ENCODE data around the gene GGNBP2.
A peak's percentile ranks its signal among the peaks of the same experiment; 100 is the strongest.

GGNBP2 gene

GRCh38 chr17:36592716-36593321 is 48.1 kb downstream of the GGNBP2 start:
- no peak for TF ChIP-seq CTCF (IDR thresholded peaks at IDR 0.05; ENCODE audit: unreplicated experiment in 3 of 3)
- peaks cover 25% of the 10 kb centered on the region for H3K4me1 Mint-ChIP-seq
- peaks cover 21% of the 10 kb centered on the region for H3K36me3 Mint-ChIP-seq (ENCODE audit: low read depth)
- H3K27ac Mint-ChIP-seq = peak overlapping the region in 1 of 3 experiments; percentile 84
- H3K27me3 Mint-ChIP-seq (ENCODE audit: low read depth) = no peaks in the 10 kb centered on the region
- no peaks in the 10 kb centered on the region for H3K9me3 Mint-ChIP-seq
- H3K4me3 Mint-ChIP-seq = peak overlapping the region; percentile 78 to 82 (median 80)

- peaks cover 25% of the 10 kb centered on the region for H3K4me1 Mint-ChIP-seq
- H3K27me3 Mint-ChIP-seq (ENCODE audit: low read depth) = no peaks in the 10 kb centered on the region
- TF ChIP-seq CTCF (IDR thresholded peaks at IDR 0.05; ENCODE audit: unreplicated experiment in 3 of 3) = no peak
- H3K9me3 Mint-ChIP-seq = no peaks in the 10 kb centered on the region
- peaks cover 16% of the 10 kb centered on the region for H3K36me3 Mint-ChIP-seq (ENCODE audit: low read depth)
- peak overlapping the region; percentile 63 to 80 (median 78) for H3K4me3 Mint-ChIP-seq
- no peak overlapping the region for H3K27ac Mint-ChIP-seq
Observed at GRCh38 chr17:36593656-36594316, 49.1 kb downstream of the GGNBP2 start.

- Mint-ChIP-seq H3K27me3 (ENCODE audit: low read depth) (no peaks in the 10 kb centered on the region), H3K36me3 (ENCODE audit: low read depth) (peaks cover 9% of the 10 kb centered on the region), H3K4me1 (peaks cover 25% of the 10 kb centered on the region), H3K9me3 (no peaks in the 10 kb centered on the region), H3K27ac (no peak overlapping the region), H3K4me3 (peak overlapping the region in 1 of 3 experiments; percentile 30)
- no peak for TF ChIP-seq CTCF (IDR thresholded peaks at IDR 0.05; ENCODE audit: unreplicated experiment in 3 of 3)
Observed at GRCh38 chr17:36594626-36595401, 50.1 kb downstream of the GGNBP2 start.

- peak overlapping the region in 1 of 3 experiments; percentile 34 for H3K27ac Mint-ChIP-seq
Observed at GRCh38 chr17:36597226-36597625, 52.5 kb downstream of the GGNBP2 start.

More at GRCh38 chr17:36597226-36597625, 52.5 kb downstream of the GGNBP2 start:
- Mint-ChIP-seq H3K4me1 (peaks cover 25% of the 10 kb centered on the region), H3K4me3 (peak overlapping the region in 2 of 3 experiments; percentile 33 to 62), H3K36me3 (ENCODE audit: low read depth) (peaks cover 9% of the 10 kb centered on the region), H3K27me3 (ENCODE audit: low read depth) (no peaks in the 10 kb centered on the region), H3K9me3 (no peaks in the 10 kb centered on the region)
- TF ChIP-seq CTCF (IDR thresholded peaks at IDR 0.05; ENCODE audit: unreplicated experiment in 3 of 3) = no peak

Data from nephron (organoid).